SK-N-SH (cell line): ENCODE data around the gene IGF2R.

Source experiments
- EP300 ChIP-seq, 2 experiments: IDR thresholded peaks; 2 replicates each; pipeline versions ENCODE4 v1.4.0 to v1.6.1; 2012; ENCODE audit warnings: borderline replicate concordance in 1 of 2, low read depth in 1 of 2, low read length in 1 of 2
- MEF2A ChIP-seq: IDR thresholded peaks from 2 replicates; pipeline ENCODE4 v1.4.0; 2012; ENCODE audit warnings: low read depth, borderline replicate concordance
- POLR2AphosphoS5 ChIP-seq: IDR thresholded peaks from 2 replicates; pipeline ENCODE4 v1.6.1; 2012; ENCODE audit warnings: low read depth, low read length
- RAD21 ChIP-seq: IDR thresholded peaks from 2 replicates; pipeline ENCODE4 v1.6.1; 2012; ENCODE audit warnings: mild to moderate bottlenecking, low read length
- REST ChIP-seq: IDR thresholded peaks from 2 replicates; pipeline ENCODE4 v1.6.1; 2012; ENCODE audit warnings: mild to moderate bottlenecking, low read depth, low read length, moderate library complexity
- TAF1 ChIP-seq: IDR thresholded peaks from 2 replicates; pipeline ENCODE4 v1.6.1; 2012; ENCODE audit warnings: low read depth, mild to moderate bottlenecking, low read length, moderate library complexity, borderline replicate concordance
- USF1 ChIP-seq: IDR thresholded peaks from 2 replicates; pipeline ENCODE4 v1.4.0; 2012; ENCODE audit warnings: low read depth, borderline replicate concordance
- TF ChIP-seq, protein P1 (sequence below): IDR thresholded peaks from 2 replicates; pipeline ENCODE4; 2012
- TF ChIP-seq, protein P2 (sequence below): fragments of 200-600 bp; sonication (generic); IDR thresholded peaks from 2 replicates; pipeline ENCODE4 v1.6.1; 2017; ENCODE audit warnings: antibody characterized with exemption, mild to moderate bottlenecking, moderate library complexity
- TF ChIP-seq, protein P3 (sequence below): fragments of 150-350 bp; IDR thresholded peaks from 2 replicates; pipeline ENCODE4 v1.6.1; 2017; ENCODE audit warnings: antibody characterized with exemption, low read length, low read depth, borderline replicate concordance

GRCh38 chr6:160055813-160056212 is 86.9 kb downstream of the IGF2R start:
- TF ChIP-seq USF1 (no peak), REST (no peak), TAF1 (no peak), POLR2AphosphoS5 (no peak), RAD21 (no peak), MEF2A (no peak), EP300 (IDR thresholded peaks at IDR 0.05; ENCODE audit: borderline replicate concordance in 1 of 2, low read depth in 1 of 2, low read length in 1 of 2) (no peak)
- TF ChIP-seq, protein P1, sequence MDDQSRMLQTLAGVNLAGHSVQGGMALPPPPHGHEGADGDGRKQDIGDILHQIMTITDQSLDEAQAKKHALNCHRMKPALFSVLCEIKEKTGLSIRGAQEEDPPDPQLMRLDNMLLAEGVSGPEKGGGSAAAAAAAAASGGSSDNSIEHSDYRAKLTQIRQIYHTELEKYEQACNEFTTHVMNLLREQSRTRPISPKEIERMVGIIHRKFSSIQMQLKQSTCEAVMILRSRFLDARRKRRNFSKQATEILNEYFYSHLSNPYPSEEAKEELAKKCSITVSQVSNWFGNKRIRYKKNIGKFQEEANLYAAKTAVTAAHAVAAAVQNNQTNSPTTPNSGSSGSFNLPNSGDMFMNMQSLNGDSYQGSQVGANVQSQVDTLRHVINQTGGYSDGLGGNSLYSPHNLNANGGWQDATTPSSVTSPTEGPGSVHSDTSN: no peak
- TF ChIP-seq, protein P2, sequence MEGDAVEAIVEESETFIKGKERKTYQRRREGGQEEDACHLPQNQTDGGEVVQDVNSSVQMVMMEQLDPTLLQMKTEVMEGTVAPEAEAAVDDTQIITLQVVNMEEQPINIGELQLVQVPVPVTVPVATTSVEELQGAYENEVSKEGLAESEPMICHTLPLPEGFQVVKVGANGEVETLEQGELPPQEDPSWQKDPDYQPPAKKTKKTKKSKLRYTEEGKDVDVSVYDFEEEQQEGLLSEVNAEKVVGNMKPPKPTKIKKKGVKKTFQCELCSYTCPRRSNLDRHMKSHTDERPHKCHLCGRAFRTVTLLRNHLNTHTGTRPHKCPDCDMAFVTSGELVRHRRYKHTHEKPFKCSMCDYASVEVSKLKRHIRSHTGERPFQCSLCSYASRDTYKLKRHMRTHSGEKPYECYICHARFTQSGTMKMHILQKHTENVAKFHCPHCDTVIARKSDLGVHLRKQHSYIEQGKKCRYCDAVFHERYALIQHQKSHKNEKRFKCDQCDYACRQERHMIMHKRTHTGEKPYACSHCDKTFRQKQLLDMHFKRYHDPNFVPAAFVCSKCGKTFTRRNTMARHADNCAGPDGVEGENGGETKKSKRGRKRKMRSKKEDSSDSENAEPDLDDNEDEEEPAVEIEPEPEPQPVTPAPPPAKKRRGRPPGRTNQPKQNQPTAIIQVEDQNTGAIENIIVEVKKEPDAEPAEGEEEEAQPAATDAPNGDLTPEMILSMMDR: no peak
- TF ChIP-seq, protein P3, sequence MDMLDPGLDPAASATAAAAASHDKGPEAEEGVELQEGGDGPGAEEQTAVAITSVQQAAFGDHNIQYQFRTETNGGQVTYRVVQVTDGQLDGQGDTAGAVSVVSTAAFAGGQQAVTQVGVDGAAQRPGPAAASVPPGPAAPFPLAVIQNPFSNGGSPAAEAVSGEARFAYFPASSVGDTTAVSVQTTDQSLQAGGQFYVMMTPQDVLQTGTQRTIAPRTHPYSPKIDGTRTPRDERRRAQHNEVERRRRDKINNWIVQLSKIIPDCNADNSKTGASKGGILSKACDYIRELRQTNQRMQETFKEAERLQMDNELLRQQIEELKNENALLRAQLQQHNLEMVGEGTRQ: no peak
